ENCODE data around the gene AGBL1.

DNA sequence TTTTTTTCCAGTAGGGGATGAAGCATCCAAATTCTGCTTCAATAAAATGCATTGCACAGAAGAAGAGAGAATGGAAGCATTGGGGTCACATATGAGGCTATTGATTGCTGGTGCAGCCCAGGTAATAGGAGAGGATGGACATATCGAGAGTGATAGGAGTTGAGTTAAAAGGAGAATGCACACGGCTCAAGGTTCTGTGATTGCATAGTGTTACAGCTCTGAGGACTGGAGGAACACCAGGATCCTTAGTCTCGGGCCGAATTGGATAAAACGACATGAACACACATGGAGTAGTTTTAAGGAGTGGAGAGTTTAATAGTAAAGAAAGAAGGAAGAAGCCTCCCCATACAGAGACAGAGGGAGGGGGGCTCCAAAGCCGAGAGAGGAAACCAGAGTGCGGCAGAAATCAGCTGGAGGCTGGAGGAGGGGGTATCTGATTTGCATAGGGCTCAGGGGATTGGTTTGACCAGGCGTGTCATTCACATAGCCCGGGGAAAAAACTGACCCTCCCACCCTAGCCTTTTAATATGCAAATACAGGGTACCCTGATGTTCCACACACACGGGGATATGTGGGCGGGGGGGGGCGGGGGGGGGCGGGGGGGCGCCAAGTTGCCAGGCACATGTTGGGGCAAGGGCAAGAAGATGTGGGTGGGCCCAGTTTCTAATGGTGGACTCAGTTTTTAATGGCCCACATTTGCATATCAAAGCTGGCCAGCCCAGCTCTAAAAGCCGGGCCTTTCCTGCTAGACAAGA lies 156.9 kb downstream of the AGBL1 start:
- TF ChIP-seq EZH2phosphoT487 (IDR thresholded peaks at IDR 0.05; ENCODE audit: unreplicated experiment) (no peak), EZH2 (IDR thresholded peaks at IDR 0.05; ENCODE audit: low read depth, unreplicated experiment) (no peak)
- TF ChIP-seq, protein P1, sequence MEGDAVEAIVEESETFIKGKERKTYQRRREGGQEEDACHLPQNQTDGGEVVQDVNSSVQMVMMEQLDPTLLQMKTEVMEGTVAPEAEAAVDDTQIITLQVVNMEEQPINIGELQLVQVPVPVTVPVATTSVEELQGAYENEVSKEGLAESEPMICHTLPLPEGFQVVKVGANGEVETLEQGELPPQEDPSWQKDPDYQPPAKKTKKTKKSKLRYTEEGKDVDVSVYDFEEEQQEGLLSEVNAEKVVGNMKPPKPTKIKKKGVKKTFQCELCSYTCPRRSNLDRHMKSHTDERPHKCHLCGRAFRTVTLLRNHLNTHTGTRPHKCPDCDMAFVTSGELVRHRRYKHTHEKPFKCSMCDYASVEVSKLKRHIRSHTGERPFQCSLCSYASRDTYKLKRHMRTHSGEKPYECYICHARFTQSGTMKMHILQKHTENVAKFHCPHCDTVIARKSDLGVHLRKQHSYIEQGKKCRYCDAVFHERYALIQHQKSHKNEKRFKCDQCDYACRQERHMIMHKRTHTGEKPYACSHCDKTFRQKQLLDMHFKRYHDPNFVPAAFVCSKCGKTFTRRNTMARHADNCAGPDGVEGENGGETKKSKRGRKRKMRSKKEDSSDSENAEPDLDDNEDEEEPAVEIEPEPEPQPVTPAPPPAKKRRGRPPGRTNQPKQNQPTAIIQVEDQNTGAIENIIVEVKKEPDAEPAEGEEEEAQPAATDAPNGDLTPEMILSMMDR (conservative IDR thresholded peaks at IDR 0.05; ENCODE audit: low read depth in 2 of 2), result no peak

Measured in GM23338 (cell line).